ENCODE data around the gene MCOLN1.

Gene MCOLN1

GRCh38 chr19:7542556-7543348 lies 20.3 kb downstream of the MCOLN1 start:
- no peak for DNase-seq (ENCODE audit: low spot score)
- TF ChIP-seq CTCF (IDR thresholded peaks at IDR 0.05; ENCODE audit: extremely low read depth, insufficient read depth, missing control alignments), result no peak
- in situ Hi-C loops (cut with MboI; ENCODE audit: low pct_unique_long_range_greater_than_20kb, low sequenced_read_pairs, unreplicated experiment), result no loop called here

GRCh38 chr19:7544626-7545025 lies 22.2 kb downstream of the MCOLN1 start:
- no peak for DNase-seq (ENCODE audit: low spot score)
- in situ Hi-C loops (cut with MboI; ENCODE audit: low pct_unique_long_range_greater_than_20kb, low sequenced_read_pairs, unreplicated experiment), result no loop called here
- no peak for TF ChIP-seq CTCF (IDR thresholded peaks at IDR 0.05; ENCODE audit: extremely low read depth, insufficient read depth, missing control alignments)

DNA sequence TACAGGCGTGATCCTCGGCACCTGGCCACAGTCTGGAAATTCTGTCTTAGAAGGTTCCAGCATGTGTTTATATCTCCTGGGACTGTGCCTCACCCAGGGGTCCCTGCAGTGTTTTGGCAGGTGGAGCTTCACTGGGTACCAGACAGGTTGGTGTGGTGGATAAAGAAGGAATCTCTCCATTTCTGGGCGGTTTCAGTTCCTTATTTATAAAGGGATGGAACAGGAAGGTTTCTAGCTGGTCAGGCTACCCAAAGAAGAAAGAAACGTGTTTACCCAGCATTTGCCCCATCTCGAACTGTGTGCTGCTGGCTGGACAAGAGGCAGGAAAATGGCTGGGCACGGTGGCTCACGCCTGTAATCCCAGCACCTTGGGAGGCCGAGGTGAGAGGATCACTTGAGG lies 22.9 kb downstream of the MCOLN1 start:
- TF ChIP-seq CTCF (IDR thresholded peaks at IDR 0.05; ENCODE audit: extremely low read depth, insufficient read depth, missing control alignments), result no peak
- in situ Hi-C loops (cut with MboI; ENCODE audit: low pct_unique_long_range_greater_than_20kb, low sequenced_read_pairs, unreplicated experiment), result no loop called here
- no peak for DNase-seq (ENCODE audit: low spot score)

- in situ Hi-C loops (cut with MboI; ENCODE audit: low pct_unique_long_range_greater_than_20kb, low sequenced_read_pairs, unreplicated experiment), result no loop called here
- DNase-seq (ENCODE audit: low spot score), result no peak
- no peak for TF ChIP-seq CTCF (IDR thresholded peaks at IDR 0.05; ENCODE audit: extremely low read depth, insufficient read depth, missing control alignments)
Observed at GRCh38 chr19:7545904-7546303, 23.5 kb downstream of the MCOLN1 start.

- in situ Hi-C loops (cut with MboI; ENCODE audit: low pct_unique_long_range_greater_than_20kb, low sequenced_read_pairs, unreplicated experiment), result no loop called here
- no peak for TF ChIP-seq CTCF (IDR thresholded peaks at IDR 0.05; ENCODE audit: extremely low read depth, insufficient read depth, missing control alignments)
- DNase-seq (ENCODE audit: low spot score), result no peak
Observed at GRCh38 chr19:7547159-7547558, 24.7 kb downstream of the MCOLN1 start.

DNA sequence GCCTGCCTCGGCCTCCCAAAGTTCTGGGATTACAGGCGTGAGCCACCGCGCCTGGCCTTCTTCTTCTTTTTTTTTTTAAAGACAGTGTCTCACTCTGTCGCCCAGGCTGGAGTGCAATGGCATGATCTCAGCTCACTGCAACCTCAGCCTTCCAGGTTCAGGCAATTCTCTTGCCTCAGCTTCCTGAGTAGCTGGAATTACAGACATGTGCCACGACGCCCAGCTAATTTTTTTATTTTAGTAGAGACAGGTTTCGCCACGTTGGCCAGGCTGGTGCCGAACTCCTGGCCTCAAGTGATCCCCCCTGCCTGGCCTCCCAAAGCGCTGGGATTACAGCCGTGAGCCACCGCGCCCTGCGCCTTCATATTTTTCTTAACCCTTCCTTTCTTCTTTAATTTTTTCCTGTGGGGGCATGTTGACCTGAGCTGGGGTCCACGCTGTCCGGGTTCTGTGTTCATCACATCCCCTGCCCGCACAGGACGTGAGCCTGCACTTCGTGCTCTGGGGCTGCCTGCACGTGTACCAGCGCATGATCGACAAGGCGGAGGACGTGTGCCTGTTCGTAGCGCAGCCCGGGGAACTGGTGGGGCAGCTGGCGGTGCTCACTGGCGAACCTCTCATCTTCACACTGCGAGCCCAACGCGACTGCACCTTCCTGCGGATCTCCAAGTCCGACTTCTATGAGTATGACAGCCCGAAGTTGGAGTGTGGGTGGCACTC lies 27.2 kb downstream of the MCOLN1 start:
- DNase-seq (ENCODE audit: low spot score), result no peak
- no peak for TF ChIP-seq CTCF (IDR thresholded peaks at IDR 0.05; ENCODE audit: extremely low read depth, insufficient read depth, missing control alignments)
- in situ Hi-C loops (cut with MboI; ENCODE audit: low pct_unique_long_range_greater_than_20kb, low sequenced_read_pairs, unreplicated experiment), result loop anchor here (25.0 kb wide), 1 partner anchor 263 kb away; no protein-coding TSS in a partner anchor
